GM23248 (cell line): ENCODE data around the gene CFHR5.

Experiments
- EZH2 ChIP-seq: fragments of 200-600 bp; sonication (generic); IDR thresholded peaks from 2 replicates; pipeline ENCODE4 v1.6.1; 2018; ENCODE audit warnings: antibody characterized with exemption, mild to moderate bottlenecking; ENCODE audit not compliant: insufficient read depth, poor library complexity, severe bottlenecking
- EZH2phosphoT487 ChIP-seq: fragments of 200-600 bp; sonication (generic); IDR thresholded peaks from 2 replicates; pipeline ENCODE4 v1.6.1; 2018; ENCODE audit warnings: antibody characterized with exemption, moderate library complexity, mild to moderate bottlenecking, low read depth; ENCODE audit not compliant: insufficient read depth

- TF ChIP-seq EZH2phosphoT487 (no peak), EZH2 (no peak)
Observed at GRCh38 chr1:196933531-196934189, 43.7 kb upstream of the CFHR5 start.
